ENCODE data around the gene NTMT1. TPM values are rescaled to one million over a fixed set of nuclear protein-coding genes. Genes with fewer than 3 reads are reported as not detected.

The NTMT1 gene
- total RNA-seq, 4 donors from 2014 or later: 11.9 to 35.5 (median 26.6) TPM

DNA sequence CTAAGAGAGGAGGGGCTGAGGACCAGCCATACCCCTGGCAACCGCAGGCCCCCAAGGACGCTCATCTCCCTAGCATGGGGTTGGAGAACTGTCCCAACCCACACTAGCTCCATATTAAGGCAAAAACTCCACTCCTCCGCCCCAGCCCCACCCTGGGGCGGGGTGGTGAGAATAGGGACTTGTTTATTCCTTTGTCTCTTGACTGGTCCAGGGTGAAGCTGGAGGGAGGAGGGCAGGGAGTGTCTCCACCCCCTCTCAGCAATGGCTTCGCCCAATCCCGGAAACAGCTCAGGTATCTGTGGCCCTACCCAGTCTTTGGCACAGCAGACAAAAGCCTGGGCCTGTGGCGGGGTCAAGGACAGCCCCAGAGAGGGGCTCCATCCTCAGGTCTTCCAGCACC, 56.4 kb downstream of the NTMT1 start:
- Histone ChIP-seq H3K4me3 (no peak overlapping the region), H3K27ac (no peak overlapping the region), H3K4me1 (no peaks in the 10 kb centered on the region), H3K36me3 (no peaks in the 10 kb centered on the region), H3K27me3 (no peaks in the 10 kb centered on the region), H3K9me3 (no peaks in the 10 kb centered on the region)
- no peak for TF ChIP-seq POLR2A (IDR thresholded peaks at IDR 0.05)
- no peak for DNase-seq

DNA sequence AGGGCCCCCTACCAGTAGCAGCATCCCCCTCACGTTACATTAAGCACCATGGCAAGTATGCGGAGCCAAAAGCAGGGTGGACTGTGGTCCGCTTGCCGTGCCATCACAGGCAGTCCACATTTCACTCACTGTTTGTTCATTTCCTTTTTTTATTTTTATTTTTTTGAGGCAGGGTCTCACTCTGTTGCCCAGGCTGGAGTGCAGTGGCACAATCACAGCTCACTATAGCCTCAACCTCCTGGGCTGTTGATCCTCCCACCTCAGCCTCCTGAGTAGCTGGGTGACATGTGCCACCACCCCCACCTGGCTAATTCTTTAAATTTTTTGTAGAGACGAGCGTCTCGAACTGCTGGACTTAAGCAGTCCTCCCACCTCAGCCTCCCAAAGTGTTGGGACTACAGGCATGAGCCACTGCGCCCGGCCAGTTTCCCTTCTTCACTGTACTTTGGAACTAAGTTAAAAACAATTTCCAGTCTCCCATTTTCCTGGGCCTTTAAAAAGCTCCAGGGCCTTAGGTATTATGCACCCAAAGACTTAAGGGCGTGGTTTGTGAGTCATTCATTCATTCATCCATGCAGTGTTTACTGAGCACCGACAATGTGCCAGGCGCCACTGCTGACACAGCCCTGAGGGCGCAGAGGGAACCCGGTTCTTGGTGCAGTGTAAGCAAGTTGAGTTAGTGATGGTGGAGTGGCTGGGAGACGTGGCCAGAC, 59.4 kb downstream of the NTMT1 start:
- Histone ChIP-seq H3K4me3 (no peak overlapping the region), H3K36me3 (no peaks in the 10 kb centered on the region), H3K27me3 (no peaks in the 10 kb centered on the region), H3K9me3 (no peaks in the 10 kb centered on the region), H3K4me1 (no peaks in the 10 kb centered on the region), H3K27ac (no peak overlapping the region)
- no peak for DNase-seq
- TF ChIP-seq, protein P1, sequence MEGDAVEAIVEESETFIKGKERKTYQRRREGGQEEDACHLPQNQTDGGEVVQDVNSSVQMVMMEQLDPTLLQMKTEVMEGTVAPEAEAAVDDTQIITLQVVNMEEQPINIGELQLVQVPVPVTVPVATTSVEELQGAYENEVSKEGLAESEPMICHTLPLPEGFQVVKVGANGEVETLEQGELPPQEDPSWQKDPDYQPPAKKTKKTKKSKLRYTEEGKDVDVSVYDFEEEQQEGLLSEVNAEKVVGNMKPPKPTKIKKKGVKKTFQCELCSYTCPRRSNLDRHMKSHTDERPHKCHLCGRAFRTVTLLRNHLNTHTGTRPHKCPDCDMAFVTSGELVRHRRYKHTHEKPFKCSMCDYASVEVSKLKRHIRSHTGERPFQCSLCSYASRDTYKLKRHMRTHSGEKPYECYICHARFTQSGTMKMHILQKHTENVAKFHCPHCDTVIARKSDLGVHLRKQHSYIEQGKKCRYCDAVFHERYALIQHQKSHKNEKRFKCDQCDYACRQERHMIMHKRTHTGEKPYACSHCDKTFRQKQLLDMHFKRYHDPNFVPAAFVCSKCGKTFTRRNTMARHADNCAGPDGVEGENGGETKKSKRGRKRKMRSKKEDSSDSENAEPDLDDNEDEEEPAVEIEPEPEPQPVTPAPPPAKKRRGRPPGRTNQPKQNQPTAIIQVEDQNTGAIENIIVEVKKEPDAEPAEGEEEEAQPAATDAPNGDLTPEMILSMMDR (IDR thresholded peaks at IDR 0.05): no peak
- no peak for TF ChIP-seq POLR2A (IDR thresholded peaks at IDR 0.05)

Other genes starting within 250 kb of the NTMT1 start
- gene C9orf50, start 5.1 kb upstream of the NTMT1 start, total RNA-seq: not detected
- 10 to 100 TPM; 19.8 to 26.8 (median 23.0) TPM for gene ASB6, start 16.0 kb downstream of the NTMT1 start, total RNA-seq
- gene PRRX2, start 39.5 kb downstream of the NTMT1 start, total RNA-seq: 1 to 10 TPM in 1 of 4 donors, not detected in 3; 5.0 TPM
- gene PTGES, start 126.9 kb downstream of the NTMT1 start, total RNA-seq: 1 to 10 TPM; 1.8 to 8.7 (median 6.8) TPM
- gene TOR1B, start 177.0 kb downstream of the NTMT1 start, total RNA-seq: 10 to 100 TPM; 19.8 to 54.7 (median 44.5) TPM
- 10 to 100 TPM; 28.9 to 49.6 (median 39.8) TPM for gene TOR1A, start 198.0 kb downstream of the NTMT1 start, total RNA-seq
- gene C9orf78, start 209.1 kb downstream of the NTMT1 start, total RNA-seq: 10 to 100 TPM; 30.2 to 42.2 (median 36.2) TPM
- gene USP20, start 209.3 kb downstream of the NTMT1 start, total RNA-seq: 10 to 100 TPM; 15.8 to 36.3 (median 22.6) TPM